GM23338 (cell line): ENCODE results near the gene TULP4.

Experiments used
- CREB1 ChIP-seq: fragments of 250-450 bp; sonication (Bioruptor Pico); IDR thresholded peaks from 2 replicates; pipeline ENCODE4 v1.5.0; 2020; ENCODE audit warnings: low read depth, mild to moderate bottlenecking, moderate library complexity
- CTCF ChIP-seq, 2 experiments: fragments of 200-600 bp in 1 of 2; sonication (generic) in 1 of 2; conservative IDR thresholded peaks; 2 replicates each; pipeline versions ENCODE4 v1.5.1 to v1.6.1; 2016 to 2017; ENCODE audit warnings: antibody characterized with exemption in 2 of 2, low read depth in 2 of 2, mild to moderate bottlenecking in 2 of 2, moderate library complexity in 1 of 2
- EZH2 ChIP-seq: fragments of 200-600 bp; sonication (generic); IDR thresholded peaks from one replicate; pipeline ENCODE4 v1.8.0; 2017; ENCODE audit warnings: antibody characterized with exemption, mild to moderate bottlenecking, low read depth; ENCODE audit not compliant: unreplicated experiment
- EZH2phosphoT487 ChIP-seq: fragments of 200-600 bp; sonication (generic); IDR thresholded peaks from one replicate; pipeline ENCODE4 v1.8.1; 2018; ENCODE audit warnings: antibody characterized with exemption; ENCODE audit not compliant: unreplicated experiment
- JUNB ChIP-seq: IDR thresholded peaks from one replicate; pipeline ENCODE4 v1.6.1; 2016; ENCODE audit warnings: antibody characterized with exemption; ENCODE audit not compliant: unreplicated experiment
- NANOG ChIP-seq: IDR thresholded peaks from 2 replicates; pipeline ENCODE4 v1.6.1; 2016; ENCODE audit warnings: antibody characterized with exemption, borderline replicate concordance
- POLR2AphosphoS5 ChIP-seq: IDR thresholded peaks from 2 replicates; pipeline ENCODE4 v1.6.1; 2016; ENCODE audit warnings: antibody characterized with exemption, low read depth
- REST ChIP-seq: IDR thresholded peaks from one replicate; pipeline ENCODE4 v1.6.1; 2018; ENCODE audit warnings: antibody characterized with exemption; ENCODE audit not compliant: unreplicated experiment

GRCh38 chr6:158552055-158552795 lies 240.0 kb downstream of the TULP4 start:
- TF ChIP-seq CTCF (conservative IDR thresholded peaks at IDR 0.05; ENCODE audit: low read depth in 2 of 2) (no peak), NANOG (no peak), REST (no peak), POLR2AphosphoS5 (no peak), EZH2phosphoT487 (no peak), EZH2 (no peak), JUNB (no peak), CREB1 (no peak)
